ENCODE measurements around the gene PNPLA4.
A peak's percentile ranks its signal among the peaks of the same experiment; 100 is the strongest.

Gene PNPLA4

GRCh38 chrX:7927259-7928167 lies at the start of gene PNPLA4:
PNPLA4 (minus strand) TSS chrX:7927413; CDS start chrX:7926119, 1,294 bp downstream.
- ATAC-seq: peak; percentile 95
- Mint-ChIP-seq H3K4me3 (peak within 1 kb of the TSS; percentile 88), H3K36me3 (peaks cover 6% of the 10 kb centered on the region)

DNA sequence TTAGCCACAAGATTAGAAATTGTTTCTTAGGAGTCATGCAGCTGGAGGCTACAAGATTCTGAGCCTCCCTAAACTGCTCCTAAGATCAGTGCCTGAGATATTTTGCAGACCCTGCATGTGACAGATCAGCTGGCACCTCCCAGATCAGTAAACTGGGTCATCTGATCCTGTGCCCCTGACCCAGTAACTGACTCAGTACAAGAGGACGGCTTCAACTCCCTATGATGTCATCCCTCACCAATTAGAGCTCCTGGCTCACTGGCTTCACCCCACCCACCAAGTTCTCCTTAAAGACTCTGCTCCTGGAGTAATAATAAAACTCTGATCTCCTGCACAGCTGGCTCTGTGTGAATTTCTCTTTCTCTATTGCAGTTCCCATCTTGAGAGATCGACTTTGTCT lies 45.4 kb upstream of the PNPLA4 start:
- no peaks in the 10 kb centered on the region for H3K4me1 Mint-ChIP-seq
- no peak overlapping the region for H3K27ac Mint-ChIP-seq
- peaks cover 6% of the 10 kb centered on the region for H3K36me3 Mint-ChIP-seq
- H3K4me3 Mint-ChIP-seq: no peak overlapping the region
- H3K9me3 Mint-ChIP-seq: no peaks in the 10 kb centered on the region
- ATAC-seq: no peak
- no peaks in the 10 kb centered on the region for H3K27me3 Mint-ChIP-seq

More at GRCh38 chrX:7927259-7928167, at the start of gene PNPLA4:
- no peaks in the 10 kb centered on the region for H3K9me3 Mint-ChIP-seq
- no peaks in the 10 kb centered on the region for H3K27me3 Mint-ChIP-seq
- H3K4me1 Mint-ChIP-seq: no peaks in the 10 kb centered on the region
- peak within 1 kb of the TSS; percentile 96 for H3K27ac Mint-ChIP-seq

DNA sequence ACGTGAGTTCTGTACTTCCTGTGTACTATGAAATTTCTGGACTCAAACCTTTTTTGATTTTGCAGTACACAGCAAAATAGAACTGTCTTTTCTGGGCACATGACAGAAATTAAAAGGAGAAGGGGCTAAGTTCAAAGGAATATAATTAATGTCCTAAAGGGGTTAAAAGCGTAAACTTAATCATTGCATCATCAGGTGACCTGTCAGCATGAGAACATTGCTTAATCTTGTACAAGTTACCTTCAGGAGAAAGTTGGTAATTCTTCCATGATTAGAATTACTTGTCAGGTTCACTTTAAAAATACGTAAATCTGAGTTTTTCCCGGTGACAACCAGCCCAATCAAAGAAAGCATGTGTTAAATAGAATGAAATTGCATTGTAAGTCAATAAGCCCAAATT lies 43.2 kb upstream of the PNPLA4 start:
- Mint-ChIP-seq H3K27ac (no peak overlapping the region), H3K36me3 (peaks cover 6% of the 10 kb centered on the region), H3K4me3 (no peak overlapping the region), H3K9me3 (no peaks in the 10 kb centered on the region), H3K4me1 (no peaks in the 10 kb centered on the region), H3K27me3 (no peaks in the 10 kb centered on the region)
- ATAC-seq: no peak

- Mint-ChIP-seq H3K9me3 (no peaks in the 10 kb centered on the region), H3K36me3 (peaks cover 6% of the 10 kb centered on the region), H3K27ac (no peak overlapping the region), H3K4me3 (no peak overlapping the region), H3K27me3 (no peaks in the 10 kb centered on the region), H3K4me1 (no peaks in the 10 kb centered on the region)
- no peak for ATAC-seq
These were observed 38.2 kb upstream of the PNPLA4 start for GRCh38 chrX:7965436-7965835.

DNA sequence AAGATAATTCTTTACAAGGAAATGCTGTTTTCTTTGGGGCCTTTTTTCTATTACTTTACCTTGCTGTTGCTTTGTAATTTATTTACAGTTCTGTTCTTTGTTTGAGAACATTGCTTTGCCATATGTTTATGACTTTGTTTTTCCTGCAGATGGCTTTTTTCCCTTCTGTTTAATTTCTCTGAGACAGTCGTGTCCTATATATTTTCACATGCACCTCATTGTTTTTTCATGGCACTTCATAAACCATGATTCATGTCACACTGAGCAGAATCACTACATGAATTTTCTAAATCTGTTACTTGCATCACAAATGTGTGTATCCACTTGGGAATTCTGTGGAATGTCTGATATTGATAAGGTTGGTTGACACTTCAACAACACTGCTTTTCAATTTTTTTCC lies 33.0 kb upstream of the PNPLA4 start:
- ATAC-seq: no peak
- no peak overlapping the region for H3K27ac Mint-ChIP-seq
- H3K4me3 Mint-ChIP-seq: no peak overlapping the region
- peaks cover 12% of the 10 kb centered on the region for H3K36me3 Mint-ChIP-seq
- H3K9me3 Mint-ChIP-seq: peaks cover 7% of the 10 kb centered on the region
- H3K4me1 Mint-ChIP-seq: no peaks in the 10 kb centered on the region
- H3K27me3 Mint-ChIP-seq: no peaks in the 10 kb centered on the region

DNA sequence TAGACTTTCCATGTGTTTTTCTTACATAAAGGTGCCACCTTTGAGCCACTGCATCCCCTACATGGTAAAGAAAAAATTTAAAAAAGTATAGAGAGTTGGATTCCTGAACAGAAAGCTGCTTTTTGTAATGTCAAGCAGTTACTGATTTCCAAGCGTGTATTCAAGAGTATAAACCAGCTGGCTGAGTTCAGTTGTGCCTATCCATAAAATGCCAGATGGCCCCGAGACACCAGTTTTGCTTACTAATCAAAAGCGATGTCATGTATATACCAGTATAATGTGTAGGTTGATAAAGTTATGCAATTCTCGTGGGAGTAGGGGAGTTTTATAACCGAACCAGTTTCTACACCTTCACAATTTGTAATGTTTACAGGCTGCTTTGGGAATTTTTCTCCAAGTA lies 26.2 kb upstream of the PNPLA4 start:
- Mint-ChIP-seq H3K4me3 (no peak overlapping the region), H3K27me3 (no peaks in the 10 kb centered on the region), H3K36me3 (peaks cover 12% of the 10 kb centered on the region), H3K4me1 (no peaks in the 10 kb centered on the region), H3K9me3 (peaks cover 7% of the 10 kb centered on the region), H3K27ac (no peak overlapping the region)
- no peak for ATAC-seq

DNA sequence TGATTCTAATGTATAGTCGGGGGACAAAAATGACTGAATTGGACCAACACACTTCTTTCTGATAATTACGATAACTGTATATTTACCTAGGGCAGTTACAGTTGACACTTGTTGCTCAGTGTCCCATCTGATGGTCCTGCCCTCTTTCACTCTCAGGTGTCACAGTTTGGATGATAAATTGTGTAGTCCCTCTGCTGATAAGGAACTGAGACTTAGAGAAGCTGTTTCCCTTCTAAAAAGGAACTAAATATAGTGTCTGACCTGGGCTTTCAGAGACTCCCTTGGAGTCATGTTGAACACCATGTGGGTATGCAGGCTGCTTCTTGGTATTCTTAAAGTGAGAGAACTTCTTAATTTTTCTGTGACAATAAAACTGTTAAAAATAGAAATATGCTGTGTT lies 23.7 kb upstream of the PNPLA4 start:
- Mint-ChIP-seq H3K9me3 (no peaks in the 10 kb centered on the region), H3K27me3 (no peaks in the 10 kb centered on the region), H3K4me3 (no peak overlapping the region), H3K27ac (no peak overlapping the region), H3K4me1 (no peaks in the 10 kb centered on the region), H3K36me3 (no peaks in the 10 kb centered on the region)
- peak; percentile 69 for ATAC-seq

- Mint-ChIP-seq H3K9me3 (no peaks in the 10 kb centered on the region), H3K4me3 (no peak overlapping the region), H3K27me3 (no peaks in the 10 kb centered on the region), H3K4me1 (no peaks in the 10 kb centered on the region), H3K27ac (no peak overlapping the region), H3K36me3 (no peaks in the 10 kb centered on the region)
- ATAC-seq: no peak
These were observed 21.3 kb upstream of the PNPLA4 start for GRCh38 chrX:7948483-7948882.

GRCh38 chrX:7946960-7947359 lies 19.7 kb upstream of the PNPLA4 start:
- Mint-ChIP-seq H3K9me3 (no peaks in the 10 kb centered on the region), H3K27me3 (no peaks in the 10 kb centered on the region), H3K4me3 (no peak overlapping the region), H3K36me3 (no peaks in the 10 kb centered on the region), H3K27ac (no peak overlapping the region), H3K4me1 (no peaks in the 10 kb centered on the region)
- no peak for ATAC-seq

DNA sequence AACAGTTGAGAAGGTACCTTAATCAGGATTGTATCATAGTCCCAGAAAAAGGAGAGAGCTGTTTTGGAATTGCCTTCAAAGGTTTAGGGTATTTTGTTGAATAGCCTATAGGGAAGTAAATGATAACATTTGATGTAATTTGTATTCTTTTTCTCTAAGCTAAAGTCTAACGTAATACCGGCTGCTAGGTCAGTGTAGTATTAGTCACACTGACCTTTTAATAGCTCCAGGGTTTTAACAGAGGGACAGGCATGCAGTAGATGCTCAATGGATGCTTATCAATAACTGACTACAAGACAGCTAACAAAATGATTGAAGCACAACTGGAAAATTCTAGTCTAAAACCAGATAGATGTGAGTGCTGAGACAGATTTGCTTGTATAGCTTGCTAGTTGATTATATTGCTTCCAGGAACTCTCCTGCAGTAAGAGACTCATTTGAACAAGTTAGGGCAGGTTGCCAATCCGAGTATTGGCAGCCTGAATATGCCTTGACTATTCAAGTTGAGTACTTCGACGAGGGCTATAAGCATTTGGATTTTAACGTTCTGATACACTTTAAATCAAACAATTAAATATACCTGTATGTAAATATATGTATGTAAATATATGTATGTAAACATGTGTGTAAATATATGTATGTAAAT lies 16.5 kb upstream of the PNPLA4 start:
- Mint-ChIP-seq H3K36me3 (no peaks in the 10 kb centered on the region), H3K27ac (no peak overlapping the region), H3K4me3 (no peak overlapping the region), H3K9me3 (no peaks in the 10 kb centered on the region), H3K4me1 (no peaks in the 10 kb centered on the region), H3K27me3 (no peaks in the 10 kb centered on the region)
- ATAC-seq: no peak

DNA sequence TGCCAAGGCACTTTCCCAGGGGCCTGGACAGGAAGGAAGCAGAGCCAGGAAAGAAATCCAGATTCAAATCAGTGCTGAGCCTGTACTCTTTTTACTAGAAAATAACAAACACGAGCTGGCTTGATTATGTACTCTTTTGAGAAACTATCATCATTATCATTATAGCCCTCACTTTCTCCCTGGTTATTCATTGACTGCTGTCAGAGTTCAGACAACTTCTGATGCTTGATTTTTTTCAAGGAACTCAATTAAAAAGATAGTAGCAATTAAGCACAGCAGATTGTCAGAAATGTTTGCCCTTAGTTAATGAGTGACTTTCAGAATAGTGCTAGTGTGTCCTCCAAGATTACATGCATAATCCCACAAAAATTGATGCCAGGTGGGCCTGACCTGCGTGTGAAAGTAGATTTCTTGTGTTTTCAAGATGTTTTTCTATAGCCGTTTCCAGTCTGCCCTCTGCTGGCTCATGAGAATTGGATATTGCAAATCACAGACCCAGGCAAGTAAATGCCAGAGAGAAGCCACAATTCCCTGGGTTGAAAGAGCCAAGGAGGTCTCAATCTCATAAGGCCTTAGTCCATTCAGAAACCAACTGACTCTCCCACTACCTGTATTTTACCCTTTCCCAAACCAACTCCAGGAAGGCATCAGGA lies 14.3 kb upstream of the PNPLA4 start:
- H3K27me3 Mint-ChIP-seq: no peaks in the 10 kb centered on the region
- H3K4me1 Mint-ChIP-seq: no peaks in the 10 kb centered on the region
- no peaks in the 10 kb centered on the region for H3K36me3 Mint-ChIP-seq
- no peaks in the 10 kb centered on the region for H3K9me3 Mint-ChIP-seq
- H3K4me3 Mint-ChIP-seq: no peak overlapping the region
- no peak overlapping the region for H3K27ac Mint-ChIP-seq
- no peak for ATAC-seq

GRCh38 chrX:7934026-7934425 lies 6.8 kb upstream of the PNPLA4 start:
- Mint-ChIP-seq H3K4me3 (no peak overlapping the region), H3K36me3 (peaks cover 6% of the 10 kb centered on the region), H3K27ac (no peak overlapping the region), H3K27me3 (no peaks in the 10 kb centered on the region), H3K9me3 (no peaks in the 10 kb centered on the region), H3K4me1 (no peaks in the 10 kb centered on the region)
- ATAC-seq: no peak

DNA sequence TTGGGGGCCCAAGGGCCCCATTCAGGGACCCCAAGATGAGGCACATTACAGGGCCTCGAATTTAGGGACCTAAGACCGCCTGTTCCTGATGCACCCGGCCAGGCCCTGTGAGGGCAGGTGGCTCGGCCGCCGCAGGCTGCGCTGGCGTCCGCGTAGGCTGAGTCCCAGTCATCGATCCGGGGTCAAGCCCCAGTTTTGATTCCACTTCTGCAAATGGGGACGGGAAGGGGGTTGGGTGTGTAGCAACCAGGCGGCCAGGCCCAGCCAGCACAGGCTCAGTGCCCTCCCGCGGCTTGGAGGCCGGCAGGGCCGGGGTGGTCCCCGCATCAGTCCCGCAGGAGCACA lies 327 bp downstream of the PNPLA4 start:
- peak overlapping the region; percentile 96 for H3K27ac Mint-ChIP-seq
- H3K4me1 Mint-ChIP-seq: no peaks in the 10 kb centered on the region
- H3K36me3 Mint-ChIP-seq: peaks cover 6% of the 10 kb centered on the region
- H3K27me3 Mint-ChIP-seq: no peaks in the 10 kb centered on the region
- H3K4me3 Mint-ChIP-seq: peak overlapping the region; percentile 88
- H3K9me3 Mint-ChIP-seq: no peaks in the 10 kb centered on the region
- ATAC-seq: no peak

- Mint-ChIP-seq H3K4me1 (no peaks in the 10 kb centered on the region), H3K9me3 (no peaks in the 10 kb centered on the region), H3K27me3 (no peaks in the 10 kb centered on the region), H3K36me3 (peaks cover 6% of the 10 kb centered on the region), H3K4me3 (peak overlapping the region; percentile 88), H3K27ac (peak overlapping the region; percentile 96)
- ATAC-seq: no peak
These were observed 712 bp downstream of the PNPLA4 start for GRCh38 chrX:7926501-7926900.

GRCh38 chrX:7925867-7926472 lies 1.2 kb downstream of the PNPLA4 start:
- ATAC-seq: no peak
- no peaks in the 10 kb centered on the region for H3K9me3 Mint-ChIP-seq
- peak overlapping the region; percentile 17 for H3K4me3 Mint-ChIP-seq
- peaks cover 5% of the 10 kb centered on the region for H3K36me3 Mint-ChIP-seq
- H3K27me3 Mint-ChIP-seq: no peaks in the 10 kb centered on the region
- H3K4me1 Mint-ChIP-seq: no peaks in the 10 kb centered on the region
- no peak overlapping the region for H3K27ac Mint-ChIP-seq

Data from stimulated activated memory B cell treated with anti-CD40 and anti-IgM and Interleukin-4, amounts not matched to agents 10 μg/mL and 1 μg/mL and 100 μg/mL, for 72 hours (primary cell).